ENCODE results near the gene PDE4B. TPM values are rescaled to one million over a fixed set of nuclear protein-coding genes. Genes with fewer than 3 reads are reported as not detected.

PDE4B gene
- 5.1 to 7.9 TPM (median 6.2 TPM) in 5 replicates for total RNA-seq (2022; extraction: Qiagen RNA extraction)

GRCh38 chr1:65792669-65793358 lies at the start of gene PDE4B:
Gene PDE4B, plus strand, starts transcription at chr1:65792895.

